ENCODE measurements around the gene CPN2.
A peak's percentile ranks its signal among the peaks of the same experiment; 100 is the strongest.

CPN2 gene

GRCh38 chr3:194351080-194351672, at the start of gene CPN2:
TSS of gene CPN2 (minus strand) at chr3:194351328. CDS start at chr3:194342702, 8,626 bp downstream.
- Mint-ChIP-seq H3K27me3 (peaks cover under 1% of the 10 kb centered on the region), H3K36me3 (ENCODE audit: insufficient read depth) (no peaks in the 10 kb centered on the region), H3K4me3 (no peak within 1 kb of the TSS), H3K4me1 (no peaks in the 10 kb centered on the region), H3K27ac (ENCODE audit: low read depth) (no peak within 1 kb of the TSS), H3K9me3 (no peaks in the 10 kb centered on the region)
- DNase-seq (ENCODE audit: low spot score in 2 of 2) (no peak), ATAC-seq (replicated peaks; ENCODE audit: extremely low read depth, poor library complexity, severe bottlenecking) (no peak)

GRCh38 chr3:194399874-194400411, 48.8 kb upstream of the CPN2 start:
- Mint-ChIP-seq H3K27me3 (peaks cover 49% of the 10 kb centered on the region), H3K9me3 (no peaks in the 10 kb centered on the region), H3K4me3 (no peak overlapping the region), H3K27ac (ENCODE audit: low read depth) (no peak overlapping the region), H3K36me3 (ENCODE audit: insufficient read depth) (peaks cover 1% of the 10 kb centered on the region), H3K4me1 (peaks cover 40% of the 10 kb centered on the region)
- ATAC-seq (replicated peaks; ENCODE audit: extremely low read depth, poor library complexity, severe bottlenecking) (no peak), DNase-seq (ENCODE audit: low spot score in 2 of 2) (no peak)

- no peak for DNase-seq (ENCODE audit: low spot score in 2 of 2)
- Mint-ChIP-seq H3K4me3 (peak within 1 kb of the TSS; percentile 77), H3K27me3 (peaks cover 56% of the 10 kb centered on the region), H3K9me3 (no peaks in the 10 kb centered on the region), H3K27ac (ENCODE audit: low read depth) (no peak within 1 kb of the TSS), H3K4me1 (peaks cover 40% of the 10 kb centered on the region), H3K36me3 (ENCODE audit: insufficient read depth) (peaks cover 2% of the 10 kb centered on the region)
- ATAC-seq (replicated peaks; ENCODE audit: extremely low read depth, poor library complexity, severe bottlenecking), result no peak
Observed at GRCh38 chr3:194399166-194399565, 48.0 kb upstream of the CPN2 start, which contains the start of gene GP5. TSS of gene GP5 (minus strand) at chr3:194399266. CDS start at chr3:194398282, 984 bp downstream.

GRCh38 chr3:194397757-194398312, 46.7 kb upstream of the CPN2 start:
- peaks cover 56% of the 10 kb centered on the region for H3K27me3 Mint-ChIP-seq
- H3K9me3 Mint-ChIP-seq, result no peaks in the 10 kb centered on the region
- H3K4me3 Mint-ChIP-seq, result peak overlapping the region; percentile 77
- no peak overlapping the region for H3K27ac Mint-ChIP-seq (ENCODE audit: low read depth)
- peaks cover 2% of the 10 kb centered on the region for H3K36me3 Mint-ChIP-seq (ENCODE audit: insufficient read depth)
- DNase-seq (ENCODE audit: low spot score in 2 of 2) (no peak), ATAC-seq (replicated peaks; ENCODE audit: extremely low read depth, poor library complexity, severe bottlenecking) (peak; percentile 43)
- peaks cover 40% of the 10 kb centered on the region for H3K4me1 Mint-ChIP-seq

GRCh38 chr3:194396859-194397756, 46.0 kb upstream of the CPN2 start:
- H3K27me3 Mint-ChIP-seq, result peaks cover 56% of the 10 kb centered on the region
- peak overlapping the region; percentile 77 for H3K4me3 Mint-ChIP-seq
- ATAC-seq (replicated peaks; ENCODE audit: extremely low read depth, poor library complexity, severe bottlenecking), result peak; percentile 44
- no peak overlapping the region for H3K27ac Mint-ChIP-seq (ENCODE audit: low read depth)
- DNase-seq (ENCODE audit: low spot score in 2 of 2), result no peak
- H3K9me3 Mint-ChIP-seq, result no peaks in the 10 kb centered on the region
- peaks cover 40% of the 10 kb centered on the region for H3K4me1 Mint-ChIP-seq
- peaks cover 2% of the 10 kb centered on the region for H3K36me3 Mint-ChIP-seq (ENCODE audit: insufficient read depth)

- no peak overlapping the region for H3K27ac Mint-ChIP-seq (ENCODE audit: low read depth)
- peaks cover 2% of the 10 kb centered on the region for H3K36me3 Mint-ChIP-seq (ENCODE audit: insufficient read depth)
- H3K9me3 Mint-ChIP-seq, result no peaks in the 10 kb centered on the region
- ATAC-seq (replicated peaks; ENCODE audit: extremely low read depth, poor library complexity, severe bottlenecking) (no peak), DNase-seq (ENCODE audit: low spot score in 2 of 2) (no peak)
- H3K4me1 Mint-ChIP-seq, result peaks cover 40% of the 10 kb centered on the region
- peaks cover 56% of the 10 kb centered on the region for H3K27me3 Mint-ChIP-seq
- H3K4me3 Mint-ChIP-seq, result peak overlapping the region; percentile 77
Observed at GRCh38 chr3:194396539-194396858, 45.4 kb upstream of the CPN2 start.

- H3K4me1 Mint-ChIP-seq, result peaks cover 40% of the 10 kb centered on the region
Observed at GRCh38 chr3:194395778-194396538, 44.8 kb upstream of the CPN2 start.

GRCh38 chr3:194395212-194395611, 44.1 kb upstream of the CPN2 start:
- Mint-ChIP-seq H3K36me3 (ENCODE audit: insufficient read depth) (peaks cover 2% of the 10 kb centered on the region), H3K9me3 (no peaks in the 10 kb centered on the region), H3K4me1 (peaks cover 39% of the 10 kb centered on the region), H3K4me3 (no peak overlapping the region), H3K27ac (ENCODE audit: low read depth) (no peak overlapping the region), H3K27me3 (peaks cover 63% of the 10 kb centered on the region)
- DNase-seq (ENCODE audit: low spot score in 2 of 2) (no peak), ATAC-seq (replicated peaks; ENCODE audit: extremely low read depth, poor library complexity, severe bottlenecking) (no peak)

More at GRCh38 chr3:194395778-194396538, 44.8 kb upstream of the CPN2 start:
- ATAC-seq (replicated peaks; ENCODE audit: extremely low read depth, poor library complexity, severe bottlenecking) (no peak), DNase-seq (ENCODE audit: low spot score in 2 of 2) (no peak)
- peaks cover 58% of the 10 kb centered on the region for H3K27me3 Mint-ChIP-seq
- H3K36me3 Mint-ChIP-seq (ENCODE audit: insufficient read depth), result peaks cover 2% of the 10 kb centered on the region
- no peak overlapping the region for H3K27ac Mint-ChIP-seq (ENCODE audit: low read depth)
- H3K4me3 Mint-ChIP-seq, result peak overlapping the region; percentile 77
- no peaks in the 10 kb centered on the region for H3K9me3 Mint-ChIP-seq

- no peaks in the 10 kb centered on the region for H3K9me3 Mint-ChIP-seq
- ATAC-seq (replicated peaks; ENCODE audit: extremely low read depth, poor library complexity, severe bottlenecking), result no peak
- H3K4me3 Mint-ChIP-seq, result no peak overlapping the region
- peaks cover 44% of the 10 kb centered on the region for H3K27me3 Mint-ChIP-seq
- peaks cover 19% of the 10 kb centered on the region for H3K4me1 Mint-ChIP-seq
- no peak for DNase-seq (ENCODE audit: low spot score in 2 of 2)
- H3K36me3 Mint-ChIP-seq (ENCODE audit: insufficient read depth), result peaks cover 2% of the 10 kb centered on the region
- no peak overlapping the region for H3K27ac Mint-ChIP-seq (ENCODE audit: low read depth)
Observed at GRCh38 chr3:194392576-194392975, 41.4 kb upstream of the CPN2 start.

- H3K27ac Mint-ChIP-seq (ENCODE audit: low read depth), result no peak overlapping the region
- H3K27me3 Mint-ChIP-seq, result peaks cover 47% of the 10 kb centered on the region
- peaks cover 1% of the 10 kb centered on the region for H3K36me3 Mint-ChIP-seq (ENCODE audit: insufficient read depth)
- no peak for DNase-seq (ENCODE audit: low spot score in 2 of 2)
- H3K4me1 Mint-ChIP-seq, result peaks cover 7% of the 10 kb centered on the region
- ATAC-seq (replicated peaks; ENCODE audit: extremely low read depth, poor library complexity, severe bottlenecking), result no peak
- no peak overlapping the region for H3K4me3 Mint-ChIP-seq
- H3K9me3 Mint-ChIP-seq, result no peaks in the 10 kb centered on the region
Observed at GRCh38 chr3:194390835-194391234, 39.7 kb upstream of the CPN2 start.

- Mint-ChIP-seq H3K27ac (ENCODE audit: low read depth) (no peak overlapping the region), H3K9me3 (no peaks in the 10 kb centered on the region), H3K27me3 (peaks cover 44% of the 10 kb centered on the region), H3K4me1 (no peaks in the 10 kb centered on the region), H3K36me3 (ENCODE audit: insufficient read depth) (no peaks in the 10 kb centered on the region), H3K4me3 (no peak overlapping the region)
- no peak for DNase-seq (ENCODE audit: low spot score in 2 of 2)
- no peak for ATAC-seq (replicated peaks; ENCODE audit: extremely low read depth, poor library complexity, severe bottlenecking)
Observed at GRCh38 chr3:194389269-194389668, 38.1 kb upstream of the CPN2 start.

- Mint-ChIP-seq H3K36me3 (ENCODE audit: insufficient read depth) (no peaks in the 10 kb centered on the region), H3K27me3 (peaks cover 56% of the 10 kb centered on the region), H3K27ac (ENCODE audit: low read depth) (no peak overlapping the region), H3K4me3 (no peak overlapping the region), H3K4me1 (no peaks in the 10 kb centered on the region), H3K9me3 (no peaks in the 10 kb centered on the region)
- DNase-seq (ENCODE audit: low spot score in 2 of 2), result no peak
- no peak for ATAC-seq (replicated peaks; ENCODE audit: extremely low read depth, poor library complexity, severe bottlenecking)
Observed at GRCh38 chr3:194387926-194388418, 36.8 kb upstream of the CPN2 start.

Data from central memory CD8-positive, alpha-beta T cell (primary cell).